Activated CD8-positive, alpha-beta memory T cell treated with anti-CD3 and anti-CD28 coated beads for 36 hours (primary cell): ENCODE results near the gene AFF3. TPM values are rescaled to one million over a fixed set of nuclear protein-coding genes. Genes with fewer than 3 reads are reported as not detected.

Experiments
- CTCF ChIA-PET: fragments of 350-600 bp; sonication (Branson Sonifier 250); formaldehyde crosslinking; loops from one replicate; lab custom pipeline; 2021; ENCODE audit warnings: antibody characterized with exemption; lab: Charles Lee
- POLR2A ChIA-PET: fragments of 350-600 bp; sonication (Branson Sonifier 250); formaldehyde crosslinking; loops from one replicate; lab custom pipeline; 2021; ENCODE audit warnings: antibody characterized with exemption; lab: Charles Lee
- total RNA-seq, 2 experiments: library from RNA; stranded (reverse); gene quantifications; one replicate each; pipeline ENCODE4 v1.2.3, GENCODE V29; 2021

Gene AFF3
- total RNA-seq, 2 experiments from 2014 or later: 0.71 to 1.1 TPM

GRCh38 chr2:99825630-99826029 is 316.8 kb downstream of the AFF3 start:
- ChIA-PET CTCF (no interaction called here), POLR2A (no interaction called here)

GRCh38 chr2:99824758-99825157 is 317.6 kb downstream of the AFF3 start:
- ChIA-PET CTCF (no interaction called here), POLR2A (no interaction called here)

- CTCF ChIA-PET: no interaction called here
- POLR2A ChIA-PET: no interaction called here
Observed at GRCh38 chr2:99822474-99823207, 319.7 kb downstream of the AFF3 start.

- ChIA-PET POLR2A (no interaction called here), CTCF (no interaction called here)
Observed at GRCh38 chr2:99821984-99822383, 320.4 kb downstream of the AFF3 start.

GRCh38 chr2:99821572-99821971 is 320.8 kb downstream of the AFF3 start:
- POLR2A ChIA-PET: no interaction called here
- CTCF ChIA-PET: no interaction called here

- ChIA-PET POLR2A (no interaction called here), CTCF (no interaction called here)
Observed at GRCh38 chr2:99821039-99821438, 321.4 kb downstream of the AFF3 start.

- CTCF ChIA-PET: no interaction called here
- POLR2A ChIA-PET: no interaction called here
Observed at GRCh38 chr2:99819766-99820165, 322.6 kb downstream of the AFF3 start.

GRCh38 chr2:99818842-99819241 is 323.5 kb downstream of the AFF3 start:
- CTCF ChIA-PET: no interaction called here
- POLR2A ChIA-PET: no interaction called here

GRCh38 chr2:99816908-99817307 is 325.5 kb downstream of the AFF3 start:
- POLR2A ChIA-PET: no interaction called here

GRCh38 chr2:99812426-99812825 is 330.0 kb downstream of the AFF3 start:
- CTCF ChIA-PET: no interaction called here
- POLR2A ChIA-PET: no interaction called here

More at GRCh38 chr2:99816908-99817307, 325.5 kb downstream of the AFF3 start:
- CTCF ChIA-PET: no interaction called here

- POLR2A ChIA-PET: no interaction called here
Observed at GRCh38 chr2:99811544-99811943, 330.8 kb downstream of the AFF3 start.

GRCh38 chr2:99810225-99810624 is 332.2 kb downstream of the AFF3 start:
- ChIA-PET POLR2A (no interaction called here), CTCF (interaction anchor here (0.6 kb wide), 1 partner anchor 86 kb away, joined by 6 read pairs; no protein-coding TSS in a partner anchor)

More at GRCh38 chr2:99811544-99811943, 330.8 kb downstream of the AFF3 start:
- CTCF ChIA-PET: no interaction called here

- ChIA-PET POLR2A (no interaction called here), CTCF (no interaction called here)
Observed at GRCh38 chr2:99809259-99809900, 333.0 kb downstream of the AFF3 start.

GRCh38 chr2:99808361-99809200 is 333.8 kb downstream of the AFF3 start:
- POLR2A ChIA-PET: no interaction called here
- CTCF ChIA-PET: no interaction called here

- ChIA-PET CTCF (no interaction called here), POLR2A (no interaction called here)
Observed at GRCh38 chr2:99806758-99807157, 335.6 kb downstream of the AFF3 start.

GRCh38 chr2:99805930-99806476 is 336.4 kb downstream of the AFF3 start:
- ChIA-PET POLR2A (no interaction called here), CTCF (no interaction called here)

- POLR2A ChIA-PET: no interaction called here
- CTCF ChIA-PET: no interaction called here
Observed at GRCh38 chr2:99803846-99804245, 338.5 kb downstream of the AFF3 start.

GRCh38 chr2:99802734-99803133 is 339.7 kb downstream of the AFF3 start:
- ChIA-PET POLR2A (no interaction called here), CTCF (no interaction called here)

- ChIA-PET CTCF (no interaction called here), POLR2A (no interaction called here)
Observed at GRCh38 chr2:99801327-99801901, 341.0 kb downstream of the AFF3 start.

GRCh38 chr2:99797475-99797874 is 344.9 kb downstream of the AFF3 start:
- CTCF ChIA-PET: no interaction called here
- POLR2A ChIA-PET: no interaction called here
